PFSK-1 (cell line): ENCODE data around the gene GET3.

Experiments used
- FOXP2 ChIP-seq: optimal IDR thresholded peaks from 2 replicates; pipeline ENCODE3; 2011; ENCODE audit warnings: borderline replicate concordance, control low read depth, inconsistent platforms; ENCODE audit not compliant: insufficient read depth; ENCODE audit errors: extremely low read length, extremely low read depth
- POLR2AphosphoS5 ChIP-seq: IDR thresholded peaks from 2 replicates; pipeline ENCODE4 v1.6.1; 2012; ENCODE audit warnings: low read depth, mild to moderate bottlenecking, control low read depth, low read length, moderate library complexity
- SIN3A ChIP-seq: IDR thresholded peaks from 2 replicates; pipeline ENCODE4 v1.6.1; 2012; ENCODE audit warnings: mild to moderate bottlenecking, low read length, moderate library complexity, borderline replicate concordance; ENCODE audit not compliant: insufficient read depth
- TAF1 ChIP-seq: IDR thresholded peaks from 2 replicates; pipeline ENCODE4 v1.6.1; 2012; ENCODE audit warnings: low read length, control low read depth, borderline replicate concordance; ENCODE audit not compliant: insufficient read depth
- TF ChIP-seq, protein P1 (sequence below), 2 experiments: IDR thresholded peaks; 2 replicates each; pipeline versions ENCODE4 v1.6.1 to v1.8.0; 2011 to 2012; ENCODE audit warnings: low read depth in 2 of 2, low read length in 2 of 2, control low read depth in 1 of 2, inconsistent platforms in 1 of 2, mild to moderate bottlenecking in 1 of 2, moderate library complexity in 1 of 2; ENCODE audit not compliant: insufficient read depth in 1 of 2

The GET3 gene

DNA sequence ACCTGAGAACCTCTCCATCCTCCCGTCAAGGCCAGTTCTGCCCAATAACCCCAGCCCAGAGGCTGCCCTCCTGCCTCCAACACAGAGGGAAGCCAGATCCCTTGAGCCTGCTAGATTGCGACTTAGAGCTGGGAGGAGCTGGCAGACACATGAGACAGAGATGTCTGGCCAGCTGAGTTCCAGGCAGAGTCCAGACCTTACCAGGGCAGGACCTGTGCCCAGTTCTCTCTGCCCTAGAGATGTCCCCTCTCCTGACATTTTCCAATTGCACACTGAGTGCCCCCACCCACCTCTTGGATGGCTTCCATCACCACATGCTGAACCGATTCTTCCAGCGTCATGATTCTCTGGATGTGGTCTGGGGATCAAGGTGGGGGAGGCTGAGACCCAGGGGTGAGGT is 35.0 kb downstream of the GET3 start:
- TF ChIP-seq SIN3A, result no peak
- TF ChIP-seq, protein P1, sequence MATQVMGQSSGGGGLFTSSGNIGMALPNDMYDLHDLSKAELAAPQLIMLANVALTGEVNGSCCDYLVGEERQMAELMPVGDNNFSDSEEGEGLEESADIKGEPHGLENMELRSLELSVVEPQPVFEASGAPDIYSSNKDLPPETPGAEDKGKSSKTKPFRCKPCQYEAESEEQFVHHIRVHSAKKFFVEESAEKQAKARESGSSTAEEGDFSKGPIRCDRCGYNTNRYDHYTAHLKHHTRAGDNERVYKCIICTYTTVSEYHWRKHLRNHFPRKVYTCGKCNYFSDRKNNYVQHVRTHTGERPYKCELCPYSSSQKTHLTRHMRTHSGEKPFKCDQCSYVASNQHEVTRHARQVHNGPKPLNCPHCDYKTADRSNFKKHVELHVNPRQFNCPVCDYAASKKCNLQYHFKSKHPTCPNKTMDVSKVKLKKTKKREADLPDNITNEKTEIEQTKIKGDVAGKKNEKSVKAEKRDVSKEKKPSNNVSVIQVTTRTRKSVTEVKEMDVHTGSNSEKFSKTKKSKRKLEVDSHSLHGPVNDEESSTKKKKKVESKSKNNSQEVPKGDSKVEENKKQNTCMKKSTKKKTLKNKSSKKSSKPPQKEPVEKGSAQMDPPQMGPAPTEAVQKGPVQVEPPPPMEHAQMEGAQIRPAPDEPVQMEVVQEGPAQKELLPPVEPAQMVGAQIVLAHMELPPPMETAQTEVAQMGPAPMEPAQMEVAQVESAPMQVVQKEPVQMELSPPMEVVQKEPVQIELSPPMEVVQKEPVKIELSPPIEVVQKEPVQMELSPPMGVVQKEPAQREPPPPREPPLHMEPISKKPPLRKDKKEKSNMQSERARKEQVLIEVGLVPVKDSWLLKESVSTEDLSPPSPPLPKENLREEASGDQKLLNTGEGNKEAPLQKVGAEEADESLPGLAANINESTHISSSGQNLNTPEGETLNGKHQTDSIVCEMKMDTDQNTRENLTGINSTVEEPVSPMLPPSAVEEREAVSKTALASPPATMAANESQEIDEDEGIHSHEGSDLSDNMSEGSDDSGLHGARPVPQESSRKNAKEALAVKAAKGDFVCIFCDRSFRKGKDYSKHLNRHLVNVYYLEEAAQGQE (IDR thresholded peaks at IDR 0.05; ENCODE audit: insufficient read depth in 1 of 2, low read depth in 2 of 2, low read length in 2 of 2), result no peak
- TF ChIP-seq POLR2AphosphoS5, result no peak
- no peak for TF ChIP-seq TAF1

DNA sequence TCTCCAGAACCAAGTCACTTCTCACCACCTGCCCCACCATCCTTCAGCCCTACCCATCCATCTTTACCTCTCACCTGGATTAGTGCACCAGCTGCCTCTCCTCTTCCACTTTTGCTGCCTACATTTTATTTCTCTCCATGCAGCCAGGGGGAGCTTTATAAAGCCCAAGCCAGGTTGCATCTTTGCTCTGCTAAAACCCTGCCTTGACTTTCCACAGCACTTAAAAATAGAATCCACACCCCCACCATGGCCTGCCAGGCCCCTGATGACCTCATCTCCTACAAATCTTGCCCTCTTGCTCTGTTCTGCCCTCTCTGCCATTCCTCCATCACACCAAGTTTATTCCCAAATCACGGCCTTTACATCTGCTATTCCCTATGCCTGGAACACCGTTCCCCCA is 36.3 kb downstream of the GET3 start:
- TF ChIP-seq SIN3A, result no peak
- no peak for TF ChIP-seq FOXP2
- TF ChIP-seq POLR2AphosphoS5, result no peak
- TF ChIP-seq TAF1, result no peak
- TF ChIP-seq, protein P1 (IDR thresholded peaks at IDR 0.05; ENCODE audit: insufficient read depth in 1 of 2, low read depth in 2 of 2, low read length in 2 of 2), result no peak

DNA sequence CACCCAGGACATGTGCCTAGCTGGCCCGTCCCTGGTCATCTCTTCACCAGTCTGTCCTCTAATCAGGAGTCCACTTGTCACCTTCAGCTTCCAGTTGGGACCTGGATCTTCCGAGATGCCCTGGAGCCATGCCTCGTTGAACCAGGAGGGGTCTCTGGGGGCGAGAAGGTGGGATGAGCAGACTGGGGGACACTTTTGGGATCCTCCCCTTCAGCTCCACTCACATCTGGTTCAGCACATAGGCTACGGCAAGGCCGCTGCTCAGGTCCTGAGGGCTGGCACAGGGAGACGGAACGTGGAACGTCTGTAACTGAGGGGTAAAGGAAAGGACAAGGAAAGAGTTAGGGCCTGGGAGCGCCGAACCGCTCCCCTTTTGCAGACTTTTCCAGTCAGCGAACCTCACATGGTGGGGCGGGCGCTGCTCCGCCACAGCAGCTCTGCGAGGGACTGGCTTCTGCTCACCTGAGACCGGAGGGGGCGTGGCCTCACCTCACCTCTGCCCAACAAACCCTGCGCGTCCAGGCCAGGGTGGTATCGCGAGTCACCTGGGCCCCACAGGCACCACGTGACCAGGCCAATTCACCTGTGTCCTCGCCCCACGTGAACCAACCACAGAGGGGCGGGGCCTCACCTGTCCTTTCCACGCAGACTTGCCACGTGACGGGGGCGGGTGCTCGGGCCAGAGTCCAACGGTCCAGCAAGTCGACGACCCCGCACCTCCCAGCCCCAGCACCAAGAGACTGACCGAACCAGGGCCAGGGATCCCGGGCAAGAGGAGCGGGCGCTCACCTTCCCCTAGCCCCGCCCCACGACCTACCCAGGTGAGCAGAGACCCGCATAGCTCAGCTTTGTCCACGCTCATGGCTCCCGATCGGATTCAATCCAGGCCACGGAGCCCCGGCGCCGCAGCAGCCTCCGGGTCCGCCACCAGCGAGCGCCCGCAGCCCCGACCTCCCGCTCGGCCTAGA is 37.6 kb downstream of the GET3 start, which contains the start of gene HOOK2:
Gene HOOK2 (minus strand): TSS at position 965 of the 968 bp plus-strand sequence. CDS start 103 bp downstream, at position 862.
- TF ChIP-seq TAF1, result no peak
- no peak for TF ChIP-seq FOXP2
- TF ChIP-seq POLR2AphosphoS5, result no peak
- TF ChIP-seq SIN3A, result no peak
- TF ChIP-seq, protein P1 (IDR thresholded peaks at IDR 0.05; ENCODE audit: insufficient read depth in 1 of 2, low read depth in 2 of 2, low read length in 2 of 2), result no peak

DNA sequence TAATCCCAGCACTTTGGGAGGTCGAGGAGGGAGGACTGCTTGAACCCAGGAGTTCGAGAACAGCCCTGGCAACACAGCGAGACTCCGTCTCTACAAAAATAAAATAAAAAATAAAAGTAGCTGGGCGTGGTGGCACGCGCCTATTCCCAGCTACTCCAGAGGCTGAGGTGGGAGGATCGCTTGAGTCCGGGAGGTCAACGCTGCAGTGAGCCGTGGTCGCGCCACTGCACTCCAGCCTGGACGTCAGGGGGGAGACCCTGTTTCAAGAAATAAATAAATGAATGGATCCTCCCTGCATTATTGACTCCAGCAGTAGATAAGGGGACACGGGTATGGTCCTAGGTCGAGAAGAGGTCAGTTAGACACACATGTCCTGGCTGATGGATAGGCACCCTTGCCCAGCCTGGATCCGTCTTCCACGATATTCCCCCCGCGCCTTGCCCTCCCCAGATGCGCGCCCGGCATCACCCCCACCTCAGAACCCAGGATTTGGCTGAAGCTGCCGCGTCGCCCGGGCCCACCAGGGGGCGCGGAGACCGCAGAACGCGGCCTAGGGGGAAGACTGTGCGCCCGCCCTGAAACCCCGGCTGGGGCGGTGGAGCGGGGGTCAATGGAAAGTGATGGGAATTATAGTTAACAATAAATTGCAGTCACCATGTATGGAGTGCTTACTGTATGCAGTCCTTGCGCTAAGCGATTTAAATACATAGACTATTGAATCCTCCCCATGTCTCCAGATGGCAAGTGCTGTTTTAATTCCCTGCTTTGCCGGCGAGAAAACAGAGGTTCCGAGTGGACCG is 40.1 kb downstream of the GET3 start:
- peak; percentile 48 for TF ChIP-seq FOXP2
- no peak for TF ChIP-seq SIN3A

DNA sequence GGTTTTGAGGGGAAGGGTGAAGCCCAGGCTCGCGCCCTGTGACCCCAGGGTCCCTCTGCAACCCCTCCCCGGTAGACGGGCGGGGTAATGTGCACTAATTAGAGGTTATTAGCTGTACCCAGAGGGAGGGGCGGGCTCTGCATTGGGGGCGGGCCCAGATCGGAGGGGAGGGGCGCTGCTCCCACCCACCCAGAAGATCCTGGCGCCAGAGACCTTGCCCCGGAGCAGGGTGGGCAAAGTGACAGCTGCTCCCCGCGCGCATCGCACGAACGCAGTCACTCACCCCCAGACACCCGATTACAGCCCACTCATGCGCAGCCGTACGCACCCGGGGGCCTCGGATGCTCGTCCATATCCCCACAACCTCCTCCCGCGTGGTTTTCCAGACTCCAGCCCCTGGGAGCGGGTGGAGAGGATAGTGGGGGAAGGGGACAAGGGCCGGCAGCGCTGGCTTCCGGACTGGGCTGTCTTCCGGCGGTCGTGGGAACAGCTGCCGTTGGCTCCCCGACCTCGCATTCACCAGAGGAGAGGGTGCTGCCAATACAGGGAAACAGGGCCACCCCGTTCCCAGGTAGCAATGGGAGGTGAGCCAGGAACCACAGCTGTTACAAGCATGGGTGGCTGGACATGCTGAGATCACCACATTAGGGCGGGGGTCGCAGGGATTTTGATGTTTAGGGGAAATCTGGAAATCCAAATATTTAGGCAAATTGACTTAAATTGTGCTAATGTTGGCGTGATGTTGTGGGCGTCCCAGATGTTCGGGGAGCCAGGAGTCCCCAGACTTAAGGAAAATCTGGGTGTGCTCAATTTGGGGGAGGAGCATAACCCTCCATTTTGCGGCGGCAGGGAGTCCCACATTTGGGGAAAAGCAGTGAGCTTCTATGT is 41.0 kb downstream of the GET3 start:
- no peak for TF ChIP-seq TAF1
- TF ChIP-seq SIN3A, result peak; percentile 28; the same call in 1 of the 2 replicates
- no peak for TF ChIP-seq FOXP2
- peak; percentile 45; the same call in 1 of the 2 replicates for TF ChIP-seq POLR2AphosphoS5
- TF ChIP-seq, protein P1 (IDR thresholded peaks at IDR 0.05; ENCODE audit: insufficient read depth in 1 of 2, low read depth in 2 of 2, low read length in 2 of 2), result no peak
